ENCODE results near the gene MYH8.

Gene MYH8

DNA sequence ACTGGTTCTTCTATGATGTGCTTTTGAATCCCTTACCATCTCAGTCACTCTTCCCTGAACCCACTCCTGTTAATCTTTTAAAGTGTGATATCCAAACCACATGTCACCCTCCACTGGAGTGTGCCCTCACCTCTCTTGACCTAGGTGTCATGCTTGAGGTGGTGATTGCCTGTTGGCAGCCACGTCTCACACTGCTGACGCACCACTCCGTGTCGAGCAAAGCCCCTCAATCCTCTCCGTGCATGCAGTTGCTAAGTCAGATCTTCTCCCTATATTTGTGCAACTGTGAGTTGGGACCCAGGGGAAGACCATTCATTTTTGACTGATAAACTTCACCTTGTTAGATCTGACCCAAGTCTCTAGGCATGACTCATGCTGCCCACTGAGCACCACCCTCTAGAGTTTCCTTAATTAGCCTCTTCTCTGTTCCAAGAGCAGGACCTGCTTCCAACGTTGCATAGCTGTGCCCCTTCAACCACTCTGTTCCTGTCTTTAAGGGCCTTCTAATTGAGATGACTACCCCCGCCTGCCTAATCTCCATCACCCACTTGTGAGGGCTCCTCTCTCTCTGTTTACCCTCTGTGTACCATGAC lies 51.6 kb downstream of the MYH8 start:
- DNase-seq (ENCODE audit: low read depth), result no peak
- TF ChIP-seq, protein P1, sequence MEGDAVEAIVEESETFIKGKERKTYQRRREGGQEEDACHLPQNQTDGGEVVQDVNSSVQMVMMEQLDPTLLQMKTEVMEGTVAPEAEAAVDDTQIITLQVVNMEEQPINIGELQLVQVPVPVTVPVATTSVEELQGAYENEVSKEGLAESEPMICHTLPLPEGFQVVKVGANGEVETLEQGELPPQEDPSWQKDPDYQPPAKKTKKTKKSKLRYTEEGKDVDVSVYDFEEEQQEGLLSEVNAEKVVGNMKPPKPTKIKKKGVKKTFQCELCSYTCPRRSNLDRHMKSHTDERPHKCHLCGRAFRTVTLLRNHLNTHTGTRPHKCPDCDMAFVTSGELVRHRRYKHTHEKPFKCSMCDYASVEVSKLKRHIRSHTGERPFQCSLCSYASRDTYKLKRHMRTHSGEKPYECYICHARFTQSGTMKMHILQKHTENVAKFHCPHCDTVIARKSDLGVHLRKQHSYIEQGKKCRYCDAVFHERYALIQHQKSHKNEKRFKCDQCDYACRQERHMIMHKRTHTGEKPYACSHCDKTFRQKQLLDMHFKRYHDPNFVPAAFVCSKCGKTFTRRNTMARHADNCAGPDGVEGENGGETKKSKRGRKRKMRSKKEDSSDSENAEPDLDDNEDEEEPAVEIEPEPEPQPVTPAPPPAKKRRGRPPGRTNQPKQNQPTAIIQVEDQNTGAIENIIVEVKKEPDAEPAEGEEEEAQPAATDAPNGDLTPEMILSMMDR (IDR thresholded peaks at IDR 0.05; ENCODE audit: insufficient read depth, low read depth, low read length, missing control alignments), result no peak
- H3K4me3 ChIP-seq (ENCODE audit: low read depth, low read length), result no peak overlapping the region

DNA sequence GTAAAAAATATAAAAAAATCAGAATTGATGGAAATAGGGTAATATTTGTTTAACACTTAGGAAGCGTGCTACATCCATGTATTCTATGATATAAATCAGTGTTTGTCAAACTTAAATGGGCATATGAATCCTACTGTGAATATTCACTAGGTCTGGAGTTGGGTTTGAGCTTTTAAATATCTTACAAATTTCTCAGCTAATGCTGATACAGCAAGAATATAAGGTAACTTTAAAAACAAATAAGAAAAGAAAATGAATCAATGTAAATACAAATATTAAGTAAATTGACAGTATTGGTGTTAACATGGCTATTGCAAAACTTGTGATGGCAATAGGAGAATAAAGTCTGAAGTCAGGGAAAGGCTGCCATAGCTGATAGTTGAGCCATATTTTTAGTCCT lies 52.5 kb downstream of the MYH8 start:
- DNase-seq (ENCODE audit: low read depth), result no peak
- TF ChIP-seq, protein P1 (IDR thresholded peaks at IDR 0.05; ENCODE audit: insufficient read depth, low read depth, low read length, missing control alignments), result no peak
- no peak overlapping the region for H3K4me3 ChIP-seq (ENCODE audit: low read depth, low read length)

DNA sequence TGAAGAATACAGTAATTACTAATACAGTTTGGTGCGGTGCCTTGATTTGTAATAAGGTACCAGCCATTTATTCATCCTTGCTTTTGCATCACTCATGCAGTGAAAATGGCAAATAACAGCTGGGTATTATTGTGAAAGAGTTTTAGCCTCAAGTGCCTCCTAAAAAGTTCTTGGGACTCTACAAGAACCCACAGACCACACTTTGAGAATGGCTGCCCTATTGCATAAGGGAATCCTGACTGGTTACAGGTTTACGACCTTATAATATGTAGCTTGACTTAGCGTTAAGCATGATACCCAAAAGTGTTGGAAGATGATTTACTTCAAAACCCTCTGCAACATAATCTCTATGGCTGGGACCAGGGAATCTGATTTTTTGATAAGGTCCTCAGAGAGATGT lies 53.2 kb downstream of the MYH8 start:
- TF ChIP-seq, protein P1 (IDR thresholded peaks at IDR 0.05; ENCODE audit: insufficient read depth, low read depth, low read length, missing control alignments), result no peak
- no peak overlapping the region for H3K4me3 ChIP-seq (ENCODE audit: low read depth, low read length)
- DNase-seq (ENCODE audit: low read depth), result no peak

DNA sequence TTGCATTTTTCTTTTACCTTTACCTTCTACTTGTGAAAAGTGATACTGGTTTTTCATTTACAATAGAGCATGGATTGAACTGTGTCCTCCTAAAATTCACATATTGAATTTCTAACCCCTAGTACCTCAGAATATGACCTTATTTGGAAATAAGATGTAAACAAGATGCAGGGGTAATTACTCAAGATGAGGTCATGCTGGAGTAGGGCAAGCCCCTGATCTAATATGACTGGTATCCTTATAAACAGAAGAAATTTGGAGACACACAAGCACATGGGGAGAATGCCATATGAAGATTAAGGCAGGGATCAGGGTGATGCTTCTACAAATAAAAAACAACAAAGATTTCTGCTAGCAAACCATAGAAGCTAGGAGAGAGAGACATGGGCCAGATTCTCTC lies 61.2 kb downstream of the MYH8 start:
- TF ChIP-seq, protein P1 (IDR thresholded peaks at IDR 0.05; ENCODE audit: insufficient read depth, low read depth, low read length, missing control alignments), result no peak
- no peak overlapping the region for H3K4me3 ChIP-seq (ENCODE audit: low read depth, low read length)

DNA sequence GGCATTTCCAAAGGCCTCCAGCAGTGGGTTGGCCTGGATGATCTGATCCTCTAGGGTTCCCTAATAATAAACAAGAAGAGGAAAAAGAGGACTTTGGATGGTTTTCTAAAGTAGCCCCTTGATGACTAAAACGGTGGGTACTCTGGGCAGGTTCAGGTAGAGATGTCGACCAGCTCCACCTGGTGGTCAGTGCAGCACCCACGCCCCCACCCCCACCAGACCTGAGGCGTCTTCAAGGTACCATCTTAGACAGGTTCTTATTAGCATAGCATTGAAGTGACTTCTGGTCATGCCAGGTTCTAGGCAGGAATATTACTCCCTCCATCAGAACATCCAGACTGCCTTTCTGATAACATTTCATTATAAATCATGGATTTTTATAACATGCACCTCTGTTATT lies 64.0 kb downstream of the MYH8 start:
- TF ChIP-seq, protein P1 (IDR thresholded peaks at IDR 0.05; ENCODE audit: insufficient read depth, low read depth, low read length, missing control alignments), result peak; percentile 69
- no peak overlapping the region for H3K4me3 ChIP-seq (ENCODE audit: low read depth, low read length)
- peak; percentile 54 for DNase-seq (ENCODE audit: low read depth)

More for the DNA sequence above, 61.2 kb downstream of the MYH8 start:
- no peak for DNase-seq (ENCODE audit: low read depth)

DNA sequence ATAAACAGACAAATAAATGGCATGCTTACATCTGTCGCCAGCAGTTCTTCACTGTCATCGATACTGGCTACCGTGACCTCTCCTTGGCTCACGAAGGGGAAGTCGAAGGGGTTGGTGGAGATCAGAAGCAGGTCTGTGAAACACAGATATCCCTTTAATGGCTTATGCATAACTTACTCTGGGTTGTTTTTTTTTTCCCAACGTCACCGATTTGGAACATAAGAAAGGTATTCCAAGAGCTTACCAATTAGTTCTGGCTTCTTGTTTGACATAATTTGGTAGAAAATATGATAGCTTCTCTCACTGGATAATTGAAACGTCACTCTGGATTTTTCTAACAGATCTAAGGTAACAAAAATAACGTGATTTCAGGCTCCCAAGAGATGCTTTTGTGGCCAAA lies 67.1 kb downstream of the MYH8 start:
- no peak overlapping the region for H3K4me3 ChIP-seq (ENCODE audit: low read depth, low read length)
- TF ChIP-seq, protein P1 (IDR thresholded peaks at IDR 0.05; ENCODE audit: insufficient read depth, low read depth, low read length, missing control alignments), result no peak
- no peak for DNase-seq (ENCODE audit: low read depth)

DNA sequence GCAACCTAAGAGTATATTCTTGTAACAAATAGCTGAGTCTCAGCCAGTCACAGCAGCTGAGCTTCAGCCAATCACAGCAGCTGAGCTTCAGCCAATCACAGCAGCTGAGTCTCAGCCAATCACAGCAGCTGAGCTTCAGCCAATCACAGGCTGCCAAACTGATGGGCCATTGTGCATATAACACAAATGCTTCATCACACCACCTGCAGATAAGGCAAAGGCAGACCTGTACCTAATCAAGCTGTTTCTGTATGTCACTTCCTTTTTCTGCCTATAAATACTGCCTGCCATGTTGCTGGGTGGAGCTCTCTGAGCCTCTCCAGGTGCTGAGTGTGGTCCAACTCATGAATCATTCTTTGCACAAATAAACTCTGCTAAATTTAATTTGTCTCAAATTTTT lies 68.9 kb downstream of the MYH8 start:
- H3K4me3 ChIP-seq (ENCODE audit: low read depth, low read length), result no peak overlapping the region
- TF ChIP-seq, protein P1 (IDR thresholded peaks at IDR 0.05; ENCODE audit: insufficient read depth, low read depth, low read length, missing control alignments), result no peak
- DNase-seq (ENCODE audit: low read depth), result peak; percentile 2

Measured in GM12865 (cell line).